AG09309 (cell line): ENCODE data around the gene BCO1.

Experiments
- DNase-seq: peaks from one replicate; pipeline ENCODE4 v3.0.0-alpha.2; 2010; ENCODE audit warnings: low read depth
- H3K4me3 ChIP-seq: 2 replicates; pipeline ENCODE4 v1.5.1; 2011; ENCODE audit warnings: mild to moderate bottlenecking, low read depth, low read length, moderate library complexity; ENCODE audit not compliant: control insufficient read depth
- CTCF ChIP-seq: IDR thresholded peaks from 2 replicates; pipeline ENCODE4 v1.5.1; 2011; ENCODE audit warnings: mild to moderate bottlenecking, low read depth, low read length, inconsistent platforms; ENCODE audit not compliant: insufficient read depth, control insufficient read depth; ENCODE audit errors: missing control alignments

Gene BCO1

GRCh38 chr16:81241706-81242105, 3.2 kb downstream of the BCO1 start:
- no peak for DNase-seq
- no peak for TF ChIP-seq CTCF
- no peak overlapping the region for H3K4me3 ChIP-seq

DNA sequence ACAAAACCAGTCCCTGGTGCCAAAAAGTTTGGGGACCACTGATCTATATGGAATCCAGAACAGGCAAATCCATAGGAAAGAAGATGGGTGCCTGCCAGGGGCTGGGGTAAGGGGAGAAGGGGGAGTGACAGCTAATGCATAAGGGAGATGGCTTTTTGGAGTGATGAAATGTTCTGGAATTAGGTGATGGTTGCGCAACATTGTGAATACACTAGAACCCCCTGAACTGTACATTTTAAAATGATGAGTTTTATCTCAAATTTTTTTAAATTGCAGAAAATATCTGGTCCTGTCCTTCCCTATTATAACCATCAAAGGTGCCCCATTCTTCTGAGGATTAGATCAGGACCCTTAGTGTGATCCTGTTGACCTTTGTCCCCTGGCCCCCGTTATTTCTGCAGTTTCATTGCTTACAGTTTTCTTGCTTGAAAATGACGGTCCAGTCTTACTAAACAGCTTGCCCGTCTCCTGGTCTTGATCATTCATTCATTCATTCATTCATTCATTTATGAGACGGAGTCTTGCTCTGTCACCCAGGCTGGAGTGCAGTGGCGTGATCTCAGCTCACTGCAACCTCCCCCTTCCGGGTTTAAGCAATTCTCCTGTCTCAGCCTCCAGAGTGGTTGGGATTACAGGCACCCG, 4.6 kb downstream of the BCO1 start:
- no peak for TF ChIP-seq CTCF
- no peak for DNase-seq
- no peak overlapping the region for H3K4me3 ChIP-seq

DNA sequence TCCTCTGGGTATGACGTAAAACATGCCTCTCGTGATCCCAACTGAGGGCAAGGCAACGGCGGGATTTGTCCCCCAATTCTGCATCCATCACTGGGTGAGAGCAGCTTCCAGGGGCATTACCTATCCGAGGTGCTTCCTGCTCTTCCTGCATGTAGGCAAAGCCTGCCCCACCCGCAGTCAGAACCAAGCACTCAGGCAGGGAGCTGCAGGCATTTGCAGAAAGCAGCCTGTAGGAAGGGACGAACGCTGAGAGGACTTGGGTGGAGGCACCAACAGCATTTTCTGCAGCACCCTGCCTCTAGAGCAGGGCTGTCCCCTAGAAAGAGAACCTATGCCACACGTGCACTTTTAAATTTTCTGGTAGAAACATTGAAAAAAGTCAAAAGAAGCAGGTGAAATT, 5.5 kb downstream of the BCO1 start:
- H3K4me3 ChIP-seq = no peak overlapping the region

DNA sequence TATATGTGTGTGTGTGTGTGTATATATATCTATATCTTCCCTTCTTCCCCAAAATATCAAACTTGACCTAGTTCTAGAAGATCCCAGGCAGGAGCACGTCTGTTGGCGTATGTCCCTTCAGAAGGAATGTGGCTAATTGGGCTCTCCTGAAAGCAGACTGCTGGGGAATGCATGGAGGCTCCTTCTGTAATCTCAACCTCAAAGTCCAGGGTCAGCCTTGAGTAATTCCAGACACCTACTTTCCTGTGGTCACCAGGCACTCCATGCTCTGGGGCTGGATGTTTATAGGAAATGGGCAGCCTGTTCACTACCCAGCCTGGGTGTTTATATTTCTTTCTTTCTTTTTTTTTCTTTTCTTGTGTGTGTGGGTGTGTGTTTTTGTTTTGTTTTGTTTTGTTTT, 13.4 kb downstream of the BCO1 start:
- no peak for DNase-seq
- TF ChIP-seq CTCF = no peak
- H3K4me3 ChIP-seq = no peak overlapping the region

More for the DNA sequence above, 5.5 kb downstream of the BCO1 start:
- DNase-seq = no peak
- TF ChIP-seq CTCF = no peak

DNA sequence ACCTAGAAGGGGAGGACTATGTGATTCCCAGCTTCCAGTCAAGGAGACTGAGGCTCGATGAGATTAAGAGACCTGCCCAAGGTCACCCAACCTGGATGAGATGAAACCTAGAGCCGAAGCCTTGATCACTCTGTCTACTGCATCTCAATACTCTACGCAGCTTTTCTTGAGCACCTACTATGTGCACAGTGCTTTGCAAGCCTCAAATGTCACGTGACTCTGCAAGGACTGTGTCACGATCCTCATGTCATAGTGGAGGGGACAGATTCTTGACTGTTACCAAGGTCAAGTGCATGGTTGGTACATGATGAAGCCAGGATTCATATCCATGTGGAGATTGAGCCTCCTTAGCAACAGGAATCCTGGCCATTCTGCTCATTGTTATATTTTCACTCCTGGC, 14.7 kb downstream of the BCO1 start:
- DNase-seq = no peak
- TF ChIP-seq CTCF = no peak
- no peak overlapping the region for H3K4me3 ChIP-seq

- no peak for DNase-seq
- no peak overlapping the region for H3K4me3 ChIP-seq
- TF ChIP-seq CTCF = no peak
These were observed 16.5 kb downstream of the BCO1 start for GRCh38 chr16:81254922-81255526.
